BJ (cell line): Measurements from ENCODE around the gene PODNL1. TPM values are rescaled to one million over a fixed set of nuclear protein-coding genes. Genes with fewer than 3 reads are reported as not detected.

Experiments used
- CTCF ChIA-PET: fragments of 350-600 bp; formaldehyde crosslinking; extraction: SDS; loops from one replicate; lab custom pipeline; 2021; ENCODE audit warnings: antibody characterized with exemption, inconsistent platforms; lab: Yijun Ruan, JAX
- POLR2A ChIA-PET: fragments of 300-600 bp; sonication (Branson Sonifier 250); formaldehyde crosslinking; extraction: SDS; loops from one replicate; lab custom pipeline; 2021; ENCODE audit warnings: antibody characterized with exemption; lab: Charles Lee
- DNase-seq: peaks from one replicate; pipeline ENCODE4 v3.0.0-alpha.2; 2011; ENCODE audit warnings: low read depth
- H3K27me3 ChIP-seq: 2 replicates; pipeline ENCODE4 v1.6.0; 2011; ENCODE audit warnings: low read length; ENCODE audit not compliant: control insufficient read depth, insufficient read depth
- H3K36me3 ChIP-seq: 2 replicates; pipeline ENCODE4 v1.5.1; 2011; ENCODE audit warnings: low read length; ENCODE audit not compliant: control insufficient read depth, insufficient read depth
- H3K4me3 ChIP-seq: 2 replicates; pipeline ENCODE4 v1.5.1; 2011; ENCODE audit warnings: low read depth, mild to moderate bottlenecking, control low read depth, low read length
- polyA minus RNA-seq: library from RNA; depleted of rRNA, polyadenylated mRNA; stranded (reverse); fragments of >200 nt; gene quantifications from 2 replicates; pipeline ENCODE4 v1.2.3, GENCODE V29; 2011; rRNA and poly(A)+ RNA removed
- polyA plus RNA-seq: library from polyadenylated mRNA; depleted of rRNA; stranded (reverse); fragments of >200 nt; gene quantifications from 2 replicates; pipeline ENCODE4 v1.2.3, GENCODE V29; 2011; rRNA removed
- TF ChIP-seq, protein P1 (sequence below): IDR thresholded peaks from 2 replicates; pipeline ENCODE4 v1.5.1; 2011; ENCODE audit warnings: low read depth, mild to moderate bottlenecking, control low read depth, inconsistent platforms, low read length, moderate library complexity; ENCODE audit not compliant: insufficient read depth

Gene PODNL1
- polyA plus RNA-seq (12.5 and 18.6 TPM in 2 replicates), polyA minus RNA-seq (5.2 and 5.5 TPM in 2 replicates)

GRCh38 chr19:13938301-13939064 lies at the start of gene PODNL1:
Gene PODNL1 (minus strand): TSS chr19:13938417. CDS start chr19:13938181, 236 bp downstream.
- Histone ChIP-seq H3K4me3 (peak within 1 kb of the TSS; percentile 64), H3K36me3 (peaks cover 7% of the 10 kb centered on the region), H3K27me3 (no peaks in the 10 kb centered on the region)
- POLR2A ChIA-PET, result interaction anchor here (1.0 kb wide), 1 partner anchor 15 kb away, joined by 6 read pairs; no protein-coding TSS in a partner anchor
- peak; percentile 48 for DNase-seq
- TF ChIP-seq, protein P1, sequence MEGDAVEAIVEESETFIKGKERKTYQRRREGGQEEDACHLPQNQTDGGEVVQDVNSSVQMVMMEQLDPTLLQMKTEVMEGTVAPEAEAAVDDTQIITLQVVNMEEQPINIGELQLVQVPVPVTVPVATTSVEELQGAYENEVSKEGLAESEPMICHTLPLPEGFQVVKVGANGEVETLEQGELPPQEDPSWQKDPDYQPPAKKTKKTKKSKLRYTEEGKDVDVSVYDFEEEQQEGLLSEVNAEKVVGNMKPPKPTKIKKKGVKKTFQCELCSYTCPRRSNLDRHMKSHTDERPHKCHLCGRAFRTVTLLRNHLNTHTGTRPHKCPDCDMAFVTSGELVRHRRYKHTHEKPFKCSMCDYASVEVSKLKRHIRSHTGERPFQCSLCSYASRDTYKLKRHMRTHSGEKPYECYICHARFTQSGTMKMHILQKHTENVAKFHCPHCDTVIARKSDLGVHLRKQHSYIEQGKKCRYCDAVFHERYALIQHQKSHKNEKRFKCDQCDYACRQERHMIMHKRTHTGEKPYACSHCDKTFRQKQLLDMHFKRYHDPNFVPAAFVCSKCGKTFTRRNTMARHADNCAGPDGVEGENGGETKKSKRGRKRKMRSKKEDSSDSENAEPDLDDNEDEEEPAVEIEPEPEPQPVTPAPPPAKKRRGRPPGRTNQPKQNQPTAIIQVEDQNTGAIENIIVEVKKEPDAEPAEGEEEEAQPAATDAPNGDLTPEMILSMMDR, result no peak
- CTCF ChIA-PET, result interaction anchor here (0.6 to 3.4 kb wide), 5 partner anchors 14 to 93 kb away, joined by 3 to 18 read pairs (median 4); partner anchors contain the start of genes DCAF15 and IL27RA

DNA sequence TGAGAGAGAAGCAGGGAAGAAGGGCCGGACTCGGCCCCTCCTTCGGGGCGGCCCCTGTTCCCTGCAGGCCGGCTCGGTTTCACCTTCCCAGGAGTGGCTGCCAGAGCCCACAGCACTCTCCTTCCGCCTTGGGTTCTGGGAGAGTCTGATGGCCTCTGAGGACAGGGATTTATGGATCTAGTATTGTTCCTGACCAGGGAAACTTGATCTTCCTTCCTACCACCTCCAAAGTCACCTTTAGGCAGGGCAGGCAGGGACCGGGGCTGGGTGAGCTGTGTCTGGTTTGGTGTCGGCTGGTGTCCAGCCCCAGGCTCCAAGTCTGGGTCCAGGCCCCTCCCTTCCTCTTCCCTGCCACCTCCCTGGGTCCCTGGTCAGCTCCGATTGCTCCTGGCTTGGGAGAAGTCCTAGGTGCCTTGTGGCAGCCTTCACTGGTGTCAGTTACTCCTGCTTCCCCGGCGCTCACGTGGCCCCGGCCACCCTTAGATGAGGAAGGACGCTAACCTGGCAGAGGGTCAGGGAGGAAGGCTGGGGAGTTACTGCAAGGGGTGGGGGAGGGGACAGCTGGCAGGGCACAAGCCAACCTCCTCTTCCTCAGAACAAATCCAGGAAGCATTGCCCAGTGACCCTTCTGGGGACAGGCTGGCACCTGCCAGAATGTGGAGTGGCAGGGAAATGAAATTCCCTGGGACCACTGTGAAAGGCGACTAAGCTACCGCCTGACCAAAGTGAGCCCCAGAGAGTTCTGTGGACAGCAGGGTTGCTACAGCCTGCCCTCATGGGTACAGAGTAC lies 49.1 kb upstream of the PODNL1 start:
- POLR2A ChIA-PET, result no interaction called here
- no peak for DNase-seq
- Histone ChIP-seq H3K27me3 (no peaks in the 10 kb centered on the region), H3K4me3 (no peak overlapping the region), H3K36me3 (peaks cover 7% of the 10 kb centered on the region)
- CTCF ChIA-PET, result interaction anchor here (0.8 kb wide), 1 partner anchor 15 kb away, joined by 3 read pairs; no protein-coding TSS in a partner anchor
- TF ChIP-seq, protein P1, result no peak

DNA sequence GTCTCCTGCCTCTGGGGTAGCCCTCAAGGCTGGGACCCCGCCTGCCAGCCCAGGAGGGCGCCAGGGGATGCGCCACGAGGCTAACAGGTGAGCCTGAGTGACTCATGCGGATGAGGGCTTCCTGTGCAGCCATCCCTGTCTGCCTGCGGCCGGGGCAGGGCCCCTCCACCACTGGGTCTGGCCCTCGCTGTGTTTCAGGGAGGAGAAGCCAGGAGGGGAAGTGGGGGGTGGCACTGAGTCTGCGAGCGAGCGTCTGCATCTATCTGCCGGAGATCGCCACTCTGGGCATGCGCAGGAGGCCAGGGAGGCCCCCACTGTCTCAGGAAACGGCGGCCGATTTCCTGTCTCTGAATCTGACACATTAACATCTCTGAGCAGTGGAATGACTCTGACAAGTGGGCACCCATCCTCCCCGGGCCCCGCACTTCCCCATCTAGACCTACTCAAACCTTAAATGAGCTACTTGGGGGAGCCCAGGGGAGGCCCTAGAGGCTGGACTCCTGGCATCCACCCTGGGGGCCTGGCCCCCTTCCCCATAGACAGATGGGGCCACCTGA lies 48.2 kb upstream of the PODNL1 start:
- ChIA-PET POLR2A (no interaction called here), CTCF (no interaction called here)
- TF ChIP-seq, protein P1, result no peak
- Histone ChIP-seq H3K27me3 (no peaks in the 10 kb centered on the region), H3K36me3 (peaks cover 11% of the 10 kb centered on the region), H3K4me3 (no peak overlapping the region)
- DNase-seq, result no peak

DNA sequence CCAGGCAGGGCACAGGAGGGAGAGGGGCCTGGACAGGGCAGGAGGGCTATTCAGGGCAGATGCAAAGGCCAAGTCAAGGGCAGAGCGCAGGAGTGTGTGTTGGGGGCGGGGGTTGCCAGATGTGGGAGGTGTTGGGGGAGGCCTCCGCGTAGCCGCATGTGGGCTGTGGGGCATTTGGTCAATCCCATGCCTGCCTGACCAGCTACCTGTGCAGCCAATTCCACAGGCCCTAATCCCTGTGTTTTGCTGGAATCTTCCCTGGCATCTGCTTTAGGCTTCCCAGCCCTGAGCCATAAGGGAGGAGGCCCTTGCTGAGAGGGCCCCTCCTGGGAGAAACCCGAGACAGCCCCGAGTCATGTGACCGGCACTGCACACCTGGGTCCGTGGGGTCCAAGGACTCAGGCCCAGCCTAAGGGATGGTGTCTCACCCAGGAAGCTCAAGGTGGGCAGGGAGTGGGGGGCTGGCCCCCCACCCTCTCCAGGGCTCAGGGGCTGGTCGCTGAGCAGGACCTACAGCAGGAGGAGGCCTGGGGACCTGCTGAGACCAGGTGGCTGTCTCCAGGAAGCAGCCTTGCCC lies 47.6 kb upstream of the PODNL1 start:
- H3K27me3 ChIP-seq, result no peaks in the 10 kb centered on the region
- DNase-seq, result no peak
- CTCF ChIA-PET, result no interaction called here
- H3K36me3 ChIP-seq, result peaks cover 8% of the 10 kb centered on the region
- TF ChIP-seq, protein P1, result no peak
- POLR2A ChIA-PET, result no interaction called here
- no peak overlapping the region for H3K4me3 ChIP-seq
